Muscle of leg (tissue), 16 donors: ENCODE results near the gene FLYWCH2. TPM values are rescaled to one million over a fixed set of nuclear protein-coding genes. Genes with fewer than 3 reads are reported as not detected.

ENCODE experiments used
- DNase-seq: peaks from one replicate; pipeline ENCODE4 v3.0.0; 2013
- H3K27ac ChIP-seq: one replicate; pipeline ENCODE4 v1.5.1; 2013; ENCODE audit warnings: mild to moderate bottlenecking, low read length, control low read depth
- H3K27me3 ChIP-seq: one replicate; pipeline ENCODE4 v1.6.1; 2013; ENCODE audit warnings: low read length; ENCODE audit not compliant: control insufficient read depth, insufficient read depth
- H3K36me3 ChIP-seq: one replicate; pipeline ENCODE4 v1.6.1; 2013; ENCODE audit warnings: low read length; ENCODE audit not compliant: control insufficient read depth, insufficient read depth
- H3K4me1 ChIP-seq: one replicate; pipeline ENCODE4 v1.6.1; 2013; ENCODE audit warnings: low read length; ENCODE audit not compliant: control insufficient read depth, insufficient read depth
- H3K4me3 ChIP-seq: one replicate; pipeline ENCODE4 v1.5.1; 2013; ENCODE audit warnings: low read length, control low read depth
- H3K9me3 ChIP-seq: replicated peaks from 2 replicates; pipeline ENCODE4 v1.6.1; 2013; ENCODE audit warnings: low read depth, low read length; ENCODE audit not compliant: control insufficient read depth
- WGBS: methylation state at CpG from one replicate; pipeline ENCODE4 v1.1.5; 2013; ENCODE audit warnings: missing lambda C conversion rate; ENCODE audit not compliant: insufficient coverage; 5-methylcytosine and 5-hydroxymethylcytosine counted together
- long read RNA-seq, 11 donors: transcript quantifications; one replicate each; lab custom pipeline, GENCODE V29; 2026
- polyA plus RNA-seq, 8 donors: library from polyadenylated mRNA; unstranded; fragments of 120-200 nt; gene quantifications; one replicate each; pipeline versions ENCODE4 v1.2.1 to v1.2.3, GENCODE V29; 2013; ENCODE audit warnings: inconsistent platforms in 1 of 8, low replicate concordance in 1 of 8; ENCODE audit not compliant: insufficient read length in 8 of 8, insufficient read depth in 1 of 8
- total RNA-seq: library from RNA; stranded (reverse); fragments of 120-200 nt; gene quantifications from one replicate; pipeline ENCODE4 v1.2.4, GENCODE V29; 2013

The FLYWCH2 gene
- 22.0 TPM for total RNA-seq
- 10 to 100 TPM; 13.8 to 23.3 (median 21.4) TPM for polyA plus RNA-seq
- long read RNA-seq, donor 1, partial matches to known transcripts = 0 of 2 reads
- long read RNA-seq, donor 1, other reads (novel, unspliced or antisense) = 0 of 2 reads
- long read RNA-seq, donor 2, partial matches to known transcripts = 0 of 2 reads
- long read RNA-seq, donor 2, other reads (novel, unspliced or antisense) = 0 of 2 reads
- long read RNA-seq, donor 3, transcript FLYWCH2-202 (4 exons, 1,036 nt) = major isoform, 6 of 8 reads
- long read RNA-seq, donor 3, partial matches to known transcripts = 0 of 8 reads
- long read RNA-seq, donor 3, other reads (novel, unspliced or antisense) = 0 of 8 reads
- long read RNA-seq, donor 4, transcript FLYWCH2-202 (4 exons, 1,036 nt) = major isoform, 5 of 6 reads
- long read RNA-seq, donor 4, partial matches to known transcripts = 0 of 6 reads
- long read RNA-seq, donor 4, other reads (novel, unspliced or antisense) = 0 of 6 reads
- long read RNA-seq, donor 5, transcript FLYWCH2-202 (4 exons, 1,036 nt) = major isoform, 24 of 32 reads
- long read RNA-seq, donor 5, partial matches to known transcripts = 6 of 32 reads
- long read RNA-seq, donor 5, other reads (novel, unspliced or antisense) = 0 of 32 reads
- long read RNA-seq, donor 6, transcript FLYWCH2-202 (4 exons, 1,036 nt) = major isoform, 14 of 21 reads
- long read RNA-seq, donor 6, partial matches to known transcripts = 5 of 21 reads
- long read RNA-seq, donor 6, other reads (novel, unspliced or antisense) = 0 of 21 reads
- long read RNA-seq, donor 7, transcript FLYWCH2-203 (3 exons, 754 nt) = minor isoform, 5 of 21 reads
- long read RNA-seq, donor 7, transcript FLYWCH2-202 (4 exons, 1,036 nt) = major isoform, 16 of 21 reads
- long read RNA-seq, donor 7, partial matches to known transcripts = 0 of 21 reads
- long read RNA-seq, donor 7, other reads (novel, unspliced or antisense) = 0 of 21 reads
- long read RNA-seq, donor 8, transcript FLYWCH2-202 (4 exons, 1,036 nt) = major isoform, 5 of 7 reads
- long read RNA-seq, donor 8, partial matches to known transcripts = 0 of 7 reads
- long read RNA-seq, donor 8, other reads (novel, unspliced or antisense) = 0 of 7 reads
- long read RNA-seq, donor 9, transcript FLYWCH2-202 (4 exons, 1,036 nt) = major isoform, 6 of 10 reads
- long read RNA-seq, donor 9, partial matches to known transcripts = 0 of 10 reads
- long read RNA-seq, donor 9, other reads (novel, unspliced or antisense) = 0 of 10 reads
- long read RNA-seq, donor 10, transcript FLYWCH2-202 (4 exons, 1,036 nt) = major isoform, 7 of 10 reads
- long read RNA-seq, donor 10, partial matches to known transcripts = 0 of 10 reads
- long read RNA-seq, donor 10, other reads (novel, unspliced or antisense) = 0 of 10 reads
- long read RNA-seq, donor 11, transcript FLYWCH2-202 (4 exons, 1,036 nt) = major isoform, 5 of 5 reads
- long read RNA-seq, donor 11, partial matches to known transcripts = 0 of 5 reads
- long read RNA-seq, donor 11, other reads (novel, unspliced or antisense) = 0 of 5 reads

DNA sequence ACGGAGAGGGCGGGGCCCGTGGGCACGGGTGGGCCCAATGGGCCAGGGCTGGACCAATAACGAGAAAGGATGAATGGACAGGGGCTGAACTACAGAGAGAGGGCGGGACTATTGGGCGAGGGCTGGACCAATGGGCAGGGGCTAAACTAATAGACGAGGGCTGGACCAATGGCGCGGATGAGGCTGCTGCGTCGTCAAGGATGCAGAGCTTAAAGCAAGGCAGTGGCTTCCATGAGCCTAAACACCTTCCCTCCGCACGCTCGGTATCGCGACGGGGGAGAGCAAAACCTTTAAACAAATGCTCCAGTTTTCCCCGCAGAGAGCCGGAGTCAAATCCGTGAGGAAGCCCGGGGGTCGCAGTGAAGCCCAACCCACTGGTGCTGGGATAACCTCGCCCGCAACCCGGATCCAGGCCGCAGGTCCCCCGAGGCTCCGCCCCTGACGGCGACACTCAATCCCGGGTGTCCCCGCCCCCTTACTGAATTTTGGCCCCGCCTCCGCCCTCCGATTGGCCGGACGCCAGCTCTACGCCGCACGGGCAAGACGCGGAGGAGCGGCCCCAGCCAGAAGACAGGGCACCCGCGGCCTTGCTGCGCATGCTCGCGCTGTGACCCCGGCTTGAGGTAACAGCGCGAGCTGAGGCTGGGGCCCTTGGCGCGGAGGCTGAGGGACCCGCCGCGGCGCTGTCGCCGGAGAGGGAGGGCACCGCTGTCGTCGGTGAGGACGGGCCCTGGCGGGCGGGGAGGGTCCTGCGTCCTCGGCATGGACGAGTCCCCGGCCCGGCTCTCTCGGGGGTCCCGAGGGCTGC is at the start of gene FLYWCH2:
TSS of gene FLYWCH2 (plus strand) at position 566 of the 808 bp plus-strand sequence. CDS start 13,235 bp downstream, outside the sequence.
- peaks cover 6% of the 10 kb centered on the region for H3K9me3 ChIP-seq
- DNase-seq = peak; percentile 99
- peak within 1 kb of the TSS; percentile 99 for H3K27ac ChIP-seq
- peak within 1 kb of the TSS; percentile 82 for H3K4me3 ChIP-seq
- H3K4me1 ChIP-seq = peaks cover 8% of the 10 kb centered on the region
- H3K27me3 ChIP-seq = peaks cover 4% of the 10 kb centered on the region
- no peaks in the 10 kb centered on the region for H3K36me3 ChIP-seq
- WGBS = under 1% methylated on average over 73 of the region's 73 CpGs

GRCh38 chr16:2833776-2834175 is 49.2 kb upstream of the FLYWCH2 start:
- Histone ChIP-seq H3K27me3 (peaks cover 21% of the 10 kb centered on the region), H3K4me1 (peaks cover 4% of the 10 kb centered on the region), H3K4me3 (no peak overlapping the region), H3K9me3 (no peaks in the 10 kb centered on the region), H3K27ac (no peak overlapping the region), H3K36me3 (no peaks in the 10 kb centered on the region)
- DNase-seq = no peak
- WGBS = 80% methylated on average over 1 of the region's 7 CpGs

GRCh38 chr16:2834968-2835367 is 48.0 kb upstream of the FLYWCH2 start:
- DNase-seq = no peak
- Histone ChIP-seq H3K36me3 (no peaks in the 10 kb centered on the region), H3K9me3 (no peaks in the 10 kb centered on the region), H3K27me3 (peaks cover 21% of the 10 kb centered on the region), H3K27ac (no peak overlapping the region), H3K4me1 (peaks cover 6% of the 10 kb centered on the region), H3K4me3 (no peak overlapping the region)
- WGBS = 62% methylated on average over 2 of the region's 3 CpGs

DNA sequence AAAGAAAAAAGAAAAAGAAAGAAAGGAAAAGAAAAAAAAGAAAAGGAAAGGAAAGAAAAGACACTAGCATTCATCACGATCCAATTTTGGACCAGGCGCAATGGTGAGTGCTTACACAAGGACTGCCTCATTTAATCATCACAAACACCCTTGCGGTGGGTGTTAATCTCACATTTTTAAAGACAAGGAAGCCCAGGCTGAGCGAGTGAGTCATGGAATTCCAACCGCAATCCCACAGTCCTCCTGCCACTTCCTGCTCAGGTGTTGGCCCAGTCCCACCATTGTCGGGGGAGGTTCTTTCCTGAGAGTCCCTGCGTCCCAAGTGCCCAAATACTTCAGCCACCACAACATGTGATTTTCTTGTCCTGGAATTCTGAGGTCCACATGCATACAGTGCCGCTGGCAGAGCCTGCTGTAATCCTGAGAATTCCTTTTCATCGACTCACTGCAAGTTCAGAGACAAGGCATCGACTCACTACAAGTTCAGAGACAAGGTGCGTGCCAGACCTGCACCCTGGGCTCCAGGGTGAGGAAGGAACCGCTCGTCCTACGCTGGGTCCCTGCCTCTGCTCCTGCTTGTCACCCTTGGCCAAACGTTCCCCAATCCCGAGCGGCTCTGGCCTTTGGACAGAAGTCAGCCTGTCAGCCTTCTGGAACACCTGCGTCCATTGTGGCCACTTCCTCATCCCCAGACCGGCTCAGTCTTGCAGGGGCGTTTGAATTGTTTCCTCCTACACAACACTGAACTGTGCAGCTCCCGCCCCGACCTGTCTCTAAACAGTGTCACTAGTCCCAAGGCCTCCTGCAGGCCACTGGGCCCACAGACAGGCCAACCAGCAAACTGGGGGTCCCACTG is 47.1 kb upstream of the FLYWCH2 start:
- no peak for DNase-seq
- WGBS = 54% methylated on average over 15 of the region's 22 CpGs
- Histone ChIP-seq H3K4me3 (no peak overlapping the region), H3K4me1 (peaks cover 3% of the 10 kb centered on the region), H3K27me3 (peaks cover 21% of the 10 kb centered on the region), H3K27ac (no peak overlapping the region), H3K9me3 (no peaks in the 10 kb centered on the region), H3K36me3 (no peaks in the 10 kb centered on the region)

DNA sequence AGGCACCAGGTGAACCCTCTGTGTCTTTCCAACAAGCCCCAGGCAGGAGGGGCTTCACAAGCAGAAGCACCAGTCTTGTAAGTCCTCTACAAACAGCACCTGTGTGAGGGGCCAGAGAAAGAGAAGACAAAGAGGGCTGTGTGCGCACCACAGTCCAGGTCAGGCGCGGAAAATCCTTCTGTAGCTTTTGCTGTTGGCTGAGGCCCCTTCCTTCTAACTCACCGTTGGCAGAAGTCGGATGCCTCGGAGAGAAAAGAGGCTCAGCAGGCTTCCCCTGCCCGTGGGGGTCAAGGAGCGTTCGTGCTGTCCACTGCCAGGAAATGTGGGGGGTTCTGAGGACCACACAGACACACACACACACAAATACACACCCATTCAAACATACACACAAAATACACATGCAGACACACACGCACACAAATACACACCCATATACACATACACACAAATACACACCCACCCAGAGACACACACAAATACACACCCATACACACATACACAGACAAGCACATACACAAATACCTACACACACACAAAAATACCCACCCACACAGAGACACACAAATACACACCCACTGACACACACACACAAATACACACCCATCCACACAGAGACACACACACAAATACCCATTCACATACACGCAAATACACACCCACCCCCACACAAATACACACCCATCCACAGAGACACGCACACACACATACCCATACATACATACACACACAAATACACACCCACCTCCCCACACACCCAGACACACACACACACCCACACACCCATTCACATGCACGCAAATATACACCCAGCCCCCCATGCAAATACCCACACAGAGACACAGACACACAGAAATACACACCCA is 46.1 kb upstream of the FLYWCH2 start:
- H3K36me3 ChIP-seq = no peaks in the 10 kb centered on the region
- H3K4me1 ChIP-seq = peaks cover 6% of the 10 kb centered on the region
- peaks cover 21% of the 10 kb centered on the region for H3K27me3 ChIP-seq
- DNase-seq = no peak
- WGBS = 93% methylated on average over 4 of the region's 13 CpGs
- H3K27ac ChIP-seq = no peak overlapping the region
- no peak overlapping the region for H3K4me3 ChIP-seq
- no peaks in the 10 kb centered on the region for H3K9me3 ChIP-seq

- no peak overlapping the region for H3K4me3 ChIP-seq
- H3K4me1 ChIP-seq = peaks cover 15% of the 10 kb centered on the region
- H3K9me3 ChIP-seq = no peaks in the 10 kb centered on the region
- no peak overlapping the region for H3K27ac ChIP-seq
- H3K27me3 ChIP-seq = peaks cover 22% of the 10 kb centered on the region
- peak; percentile 55 for DNase-seq
- WGBS = 3% methylated on average over 12 of the region's 12 CpGs
- no peaks in the 10 kb centered on the region for H3K36me3 ChIP-seq
Measured at GRCh38 chr16:2838928-2839327, 44.1 kb upstream of the FLYWCH2 start.

- no peak for DNase-seq
- 84% methylated on average over 15 of the region's 15 CpGs for WGBS
- peaks cover 23% of the 10 kb centered on the region for H3K27me3 ChIP-seq
- no peaks in the 10 kb centered on the region for H3K9me3 ChIP-seq
- no peaks in the 10 kb centered on the region for H3K36me3 ChIP-seq
- no peak overlapping the region for H3K27ac ChIP-seq
- H3K4me3 ChIP-seq = no peak overlapping the region
- peaks cover 15% of the 10 kb centered on the region for H3K4me1 ChIP-seq
Measured at GRCh38 chr16:2839650-2840450, 43.2 kb upstream of the FLYWCH2 start.
